GM19395 (cell line): Measurements from ENCODE around the gene KHSRP.
"Not testable (repeated sequence)": the region's sequence is repeated elsewhere in the genome, so short reads cannot be mapped to it uniquely, and the experiment has no call there.

ENCODE experiments used
- ATAC-seq: cut with Tn5 transposase; IDR thresholded peaks from one replicate; pipeline ENCODE4 v1.9.1; 2021; ENCODE audit warnings: mild to moderate bottlenecking, moderate library complexity; ENCODE audit not compliant: unreplicated experiment

Gene KHSRP

GRCh38 chr19:6418562-6418932 is 6.1 kb downstream of the KHSRP start:
- no peak for ATAC-seq

GRCh38 chr19:6417713-6418561 is 6.7 kb downstream of the KHSRP start:
- no peak for ATAC-seq

GRCh38 chr19:6416658-6417405 is 7.8 kb downstream of the KHSRP start:
- ATAC-seq = no peak

GRCh38 chr19:6415591-6416190 is 8.9 kb downstream of the KHSRP start:
- no peak for ATAC-seq

- ATAC-seq = no peak
Measured at GRCh38 chr19:6414793-6415590, 9.6 kb downstream of the KHSRP start.

- no peak for ATAC-seq
Measured at GRCh38 chr19:6413721-6414643, 10.6 kb downstream of the KHSRP start.

GRCh38 chr19:6413291-6413690 is 11.3 kb downstream of the KHSRP start:
- no peak for ATAC-seq

- no peak for ATAC-seq
Measured at GRCh38 chr19:6412447-6413091, 12.0 kb downstream of the KHSRP start.

- no peak for ATAC-seq
Measured at GRCh38 chr19:6412061-6412446, 12.6 kb downstream of the KHSRP start.

- no peak for ATAC-seq
Measured at GRCh38 chr19:6409346-6409745, 15.3 kb downstream of the KHSRP start.

- no peak for ATAC-seq
Measured at GRCh38 chr19:6406401-6406800, 18.2 kb downstream of the KHSRP start.

- no peak for ATAC-seq
Measured at GRCh38 chr19:6402837-6403608, 21.6 kb downstream of the KHSRP start.

- ATAC-seq = no peak
Measured at GRCh38 chr19:6402058-6402457, 22.6 kb downstream of the KHSRP start.

GRCh38 chr19:6400062-6400944 is 24.3 kb downstream of the KHSRP start:
- ATAC-seq = not testable (repeated sequence)

GRCh38 chr19:6396305-6396704 is 28.3 kb downstream of the KHSRP start:
- ATAC-seq = no peak

- ATAC-seq = no peak
Measured at GRCh38 chr19:6394831-6395230, 29.8 kb downstream of the KHSRP start.

- ATAC-seq = no peak
Measured at GRCh38 chr19:6393983-6394412, 30.6 kb downstream of the KHSRP start.
